Measurements from ENCODE around the gene KLHDC1.
"Not testable (repeated sequence)": the region's sequence is repeated elsewhere in the genome, so short reads cannot be mapped to it uniquely, and the experiment has no call there.

KLHDC1 gene

DNA sequence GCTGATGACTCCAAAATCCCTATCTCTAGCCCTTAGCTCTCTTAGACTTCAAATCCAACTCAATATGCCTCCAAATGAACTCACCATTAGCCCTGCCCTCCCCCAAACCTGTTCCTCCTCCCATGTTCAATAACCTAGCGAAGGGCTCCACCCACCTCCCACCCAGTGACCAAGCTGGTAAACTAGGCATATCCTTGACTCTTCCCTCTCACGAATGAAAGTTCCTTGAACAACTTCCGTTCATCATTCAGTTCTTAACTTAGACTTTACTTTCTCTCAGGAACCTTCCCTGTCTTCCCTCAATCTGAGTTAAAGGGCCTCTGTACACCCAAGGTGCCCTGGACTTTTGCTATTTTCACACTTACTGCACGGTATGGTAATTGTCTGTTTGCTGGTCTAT is 1.9 kb upstream of the KLHDC1 start:
- Histone ChIP-seq H3K27me3 (ENCODE audit: insufficient read depth, low read depth, severe bottlenecking) (no peaks in the 10 kb centered on the region), H3K36me3 (no peaks in the 10 kb centered on the region; the same call in none of the 2 replicates), H3K4me3 (ENCODE audit: low read depth, low read length) (no peak overlapping the region), H3K27ac (no peak overlapping the region), H3K9me3 (ENCODE audit: severe bottlenecking) (no peaks in the 10 kb centered on the region)
- TF ChIP-seq, protein P1, sequence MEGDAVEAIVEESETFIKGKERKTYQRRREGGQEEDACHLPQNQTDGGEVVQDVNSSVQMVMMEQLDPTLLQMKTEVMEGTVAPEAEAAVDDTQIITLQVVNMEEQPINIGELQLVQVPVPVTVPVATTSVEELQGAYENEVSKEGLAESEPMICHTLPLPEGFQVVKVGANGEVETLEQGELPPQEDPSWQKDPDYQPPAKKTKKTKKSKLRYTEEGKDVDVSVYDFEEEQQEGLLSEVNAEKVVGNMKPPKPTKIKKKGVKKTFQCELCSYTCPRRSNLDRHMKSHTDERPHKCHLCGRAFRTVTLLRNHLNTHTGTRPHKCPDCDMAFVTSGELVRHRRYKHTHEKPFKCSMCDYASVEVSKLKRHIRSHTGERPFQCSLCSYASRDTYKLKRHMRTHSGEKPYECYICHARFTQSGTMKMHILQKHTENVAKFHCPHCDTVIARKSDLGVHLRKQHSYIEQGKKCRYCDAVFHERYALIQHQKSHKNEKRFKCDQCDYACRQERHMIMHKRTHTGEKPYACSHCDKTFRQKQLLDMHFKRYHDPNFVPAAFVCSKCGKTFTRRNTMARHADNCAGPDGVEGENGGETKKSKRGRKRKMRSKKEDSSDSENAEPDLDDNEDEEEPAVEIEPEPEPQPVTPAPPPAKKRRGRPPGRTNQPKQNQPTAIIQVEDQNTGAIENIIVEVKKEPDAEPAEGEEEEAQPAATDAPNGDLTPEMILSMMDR (IDR thresholded peaks at IDR 0.05; ENCODE audit: low read depth, low read length): no peak
- no peak for DNase-seq

DNA sequence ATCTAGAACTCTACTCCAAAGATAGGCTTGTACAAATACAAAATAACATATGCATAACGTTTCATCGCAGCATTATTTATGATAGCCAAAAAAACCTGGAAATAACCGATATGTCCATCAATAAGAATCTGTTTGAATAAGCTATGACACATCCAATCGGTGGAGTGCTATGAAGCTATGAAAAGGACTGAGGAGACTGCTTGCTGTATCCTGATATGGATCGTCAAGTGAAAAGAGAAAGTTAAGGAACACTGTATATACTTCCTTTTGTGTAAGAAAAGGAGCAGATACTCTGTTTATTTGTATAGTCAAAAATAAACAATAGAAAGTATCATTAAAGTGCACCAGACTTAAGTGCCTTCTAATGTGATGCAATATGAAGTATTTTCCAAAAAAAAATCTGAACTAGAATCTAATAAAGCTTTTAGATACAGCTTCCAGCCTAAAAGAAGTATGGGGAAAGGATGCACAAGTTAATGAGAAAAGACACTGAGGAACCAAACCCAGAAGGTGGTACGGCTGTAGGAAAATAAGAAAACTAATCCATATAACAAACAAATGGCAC is 645 bp upstream of the KLHDC1 start:
- no peak for DNase-seq
- no peak overlapping the region for H3K27ac ChIP-seq
- no peaks in the 10 kb centered on the region; the same call in 1 of the 2 replicates for H3K36me3 ChIP-seq
- no peaks in the 10 kb centered on the region for H3K9me3 ChIP-seq (ENCODE audit: severe bottlenecking)
- peak overlapping the region; percentile 79 for H3K4me3 ChIP-seq (ENCODE audit: low read depth, low read length)
- H3K27me3 ChIP-seq (ENCODE audit: insufficient read depth, low read depth, severe bottlenecking): no peaks in the 10 kb centered on the region
- TF ChIP-seq, protein P1 (IDR thresholded peaks at IDR 0.05; ENCODE audit: low read depth, low read length): no peak

DNA sequence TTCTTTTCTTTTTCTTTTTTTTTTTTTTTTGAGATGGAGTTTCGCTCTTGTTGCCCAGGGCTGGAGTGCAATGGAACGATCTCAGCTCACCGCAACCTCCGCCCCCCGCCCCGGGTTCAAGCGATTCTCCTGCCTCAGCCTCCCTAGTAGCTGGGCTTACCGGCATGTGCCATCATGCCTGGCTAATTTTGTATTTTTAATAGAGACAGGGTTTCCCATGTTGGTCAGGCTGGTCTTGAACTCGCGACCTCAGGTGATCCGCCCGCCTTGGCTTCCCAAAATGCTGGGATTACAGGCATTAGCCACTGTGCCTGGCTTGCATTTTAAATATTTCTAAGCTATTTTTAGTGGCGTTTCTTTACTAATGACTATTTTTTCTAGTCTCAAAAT is 810 bp downstream of the KLHDC1 start:
- Histone ChIP-seq H3K27ac (peak overlapping the region; percentile 75), H3K4me3 (ENCODE audit: low read depth, low read length) (peak overlapping the region; percentile 79)
- DNase-seq: peak; percentile 10
- H3K36me3 ChIP-seq; H3K27me3 ChIP-seq (ENCODE audit: insufficient read depth, low read depth, severe bottlenecking); H3K9me3 ChIP-seq (ENCODE audit: severe bottlenecking): not testable (repeated sequence)

DNA sequence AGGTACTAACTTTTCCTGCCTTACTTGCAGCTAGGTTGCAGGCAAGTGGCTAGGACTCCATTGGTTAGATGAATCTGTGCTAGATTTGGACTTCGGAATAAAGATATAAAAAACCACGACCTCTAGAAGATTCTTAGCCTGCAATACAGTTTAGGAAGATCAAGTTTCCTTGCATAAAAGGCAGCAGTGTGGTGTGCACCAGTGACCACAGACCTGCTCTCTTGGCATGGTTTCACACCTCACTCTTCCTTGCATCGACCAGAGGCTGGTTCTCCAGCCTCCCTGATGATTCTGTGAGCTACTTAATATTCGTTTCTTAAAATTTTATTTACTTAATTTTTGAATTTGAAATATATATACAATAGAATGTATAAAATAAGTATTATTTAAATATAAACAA is 9.8 kb downstream of the KLHDC1 start:
- H3K27me3 ChIP-seq (ENCODE audit: insufficient read depth, low read depth, severe bottlenecking): no peaks in the 10 kb centered on the region
- TF ChIP-seq, protein P1 (IDR thresholded peaks at IDR 0.05; ENCODE audit: low read depth, low read length): no peak
- DNase-seq: no peak

DNA sequence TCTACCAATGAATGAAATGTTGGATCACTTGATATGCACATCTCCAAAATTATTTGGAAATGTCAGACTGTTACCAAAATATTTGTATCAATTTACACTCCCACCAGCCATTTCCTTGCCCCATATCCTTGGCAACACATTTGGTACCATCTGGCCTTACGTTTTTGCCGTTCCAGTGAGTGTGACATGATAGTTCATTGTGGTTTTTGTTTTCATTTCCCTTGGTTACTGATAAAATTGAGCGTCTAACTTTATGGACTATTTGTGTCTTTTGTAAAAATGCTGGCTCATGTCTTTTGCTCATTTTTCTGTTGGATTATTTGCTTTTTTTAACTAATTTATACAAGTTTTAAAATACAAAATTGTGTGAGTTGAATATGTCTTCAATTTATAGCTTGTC is 11.0 kb downstream of the KLHDC1 start:
- DNase-seq: no peak
- no peaks in the 10 kb centered on the region for H3K27me3 ChIP-seq (ENCODE audit: insufficient read depth, low read depth, severe bottlenecking)
- TF ChIP-seq, protein P1 (IDR thresholded peaks at IDR 0.05; ENCODE audit: low read depth, low read length): no peak
- H3K27ac ChIP-seq: no peak overlapping the region
- no peaks in the 10 kb centered on the region for H3K9me3 ChIP-seq (ENCODE audit: severe bottlenecking)
- H3K4me3 ChIP-seq (ENCODE audit: low read depth, low read length): no peak overlapping the region
- H3K36me3 ChIP-seq: no peaks in the 10 kb centered on the region

More for the DNA sequence above, 9.8 kb downstream of the KLHDC1 start:
- no peaks in the 10 kb centered on the region for H3K36me3 ChIP-seq
- H3K27ac ChIP-seq: no peak overlapping the region
- H3K9me3 ChIP-seq (ENCODE audit: severe bottlenecking): no peaks in the 10 kb centered on the region
- H3K4me3 ChIP-seq (ENCODE audit: low read depth, low read length): no peak overlapping the region

DNA sequence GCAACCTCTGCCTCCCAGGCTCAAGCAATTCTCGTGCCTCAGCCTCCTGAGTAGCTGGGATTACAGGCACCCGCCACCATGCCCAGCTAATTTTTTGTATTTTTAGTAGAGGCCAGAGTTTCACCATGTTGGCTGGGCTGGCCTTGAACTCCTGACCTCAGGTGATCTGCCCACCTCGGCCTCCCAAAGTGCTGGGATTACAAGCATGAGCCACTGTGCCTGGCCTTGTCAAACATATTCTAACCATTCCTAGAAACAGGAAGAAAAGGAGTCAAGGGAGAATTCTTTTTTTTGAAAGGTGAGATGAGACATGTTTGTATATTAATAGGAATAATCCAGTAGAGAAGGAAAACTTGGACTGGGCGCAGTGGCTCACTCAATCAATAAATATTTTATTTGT is 11.6 kb downstream of the KLHDC1 start:
- H3K27ac ChIP-seq, DNase-seq: not testable (repeated sequence)

DNA sequence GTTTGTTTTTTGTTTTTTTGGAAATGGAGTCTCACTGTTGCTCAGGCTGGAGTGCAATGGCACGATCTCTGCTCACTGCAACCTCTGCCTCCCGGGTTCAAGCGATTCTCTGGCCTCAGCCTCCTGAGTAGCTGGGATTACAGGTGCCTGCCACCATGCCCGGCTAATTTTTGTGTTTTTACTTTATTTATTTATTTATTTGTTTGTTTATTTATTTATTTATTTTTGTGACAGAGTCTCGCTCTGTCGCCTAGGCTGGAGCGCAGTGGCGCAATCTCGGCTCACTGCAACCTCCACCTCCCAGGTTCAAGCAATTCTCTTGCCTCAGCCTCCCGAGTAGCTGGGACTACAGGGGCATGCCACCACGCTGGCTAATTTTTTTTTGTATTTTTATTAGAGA is 18.1 kb downstream of the KLHDC1 start:
- not testable (repeated sequence) for DNase-seq; H3K27me3 ChIP-seq (ENCODE audit: insufficient read depth, low read depth, severe bottlenecking); H3K27ac ChIP-seq; H3K36me3 ChIP-seq; H3K9me3 ChIP-seq (ENCODE audit: severe bottlenecking); H3K4me3 ChIP-seq (ENCODE audit: low read depth, low read length)

More for the DNA sequence above, 11.6 kb downstream of the KLHDC1 start:
- H3K9me3 ChIP-seq (ENCODE audit: severe bottlenecking); H3K27me3 ChIP-seq (ENCODE audit: insufficient read depth, low read depth, severe bottlenecking); H3K4me3 ChIP-seq (ENCODE audit: low read depth, low read length); H3K36me3 ChIP-seq: not testable (repeated sequence)

Data from WERI-Rb-1 (cell line).